HUDEP-2 (cell line): ENCODE data around the gene S100A4.
"Not testable (repeated sequence)": the region's sequence is repeated elsewhere in the genome, so short reads cannot be mapped to it uniquely, and the experiment has no call there.

Experiments
- DNase-seq, 76 experiments: peaks; one replicate each; lab custom pipeline; 2025; ENCODE audit not compliant: unreplicated experiment in 76 of 76; lab: John Stamatoyannopoulos, UW

The S100A4 gene

DNA sequence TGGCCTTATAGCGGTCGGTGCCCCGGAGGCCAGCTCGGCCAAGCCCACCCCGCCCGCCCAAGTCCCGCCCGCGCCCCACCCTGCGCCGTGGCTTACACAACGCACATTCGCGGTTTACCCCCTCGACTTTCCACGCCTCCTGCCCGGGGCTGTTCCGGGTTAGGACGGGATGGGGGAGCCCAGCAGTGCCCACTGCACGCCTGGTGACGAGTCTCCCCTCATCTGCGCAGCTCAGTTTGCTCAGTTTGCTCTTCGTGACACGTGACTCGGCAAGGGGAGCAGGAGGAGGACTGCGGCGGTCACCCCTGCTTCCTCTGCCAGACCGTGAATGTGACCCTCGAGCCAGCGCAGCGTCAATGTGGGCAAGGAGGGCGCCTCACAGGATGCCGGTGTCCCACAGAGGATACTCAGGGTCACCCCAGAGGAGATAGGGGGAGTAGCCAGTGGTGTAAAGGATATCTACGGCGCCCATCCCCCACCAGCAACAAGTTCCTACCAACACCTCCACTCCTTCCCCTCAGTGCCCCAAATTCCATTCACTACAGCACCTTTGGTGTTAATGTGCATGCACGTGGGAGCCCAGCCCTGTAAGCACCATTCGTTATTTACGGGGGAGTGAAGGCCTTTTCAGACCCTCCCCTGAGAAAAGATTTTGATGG, 9.5 kb downstream of the S100A4 start:
- DNase-seq: peak in 73 of 76 experiments; percentile 19 to 91 (median 77)

DNA sequence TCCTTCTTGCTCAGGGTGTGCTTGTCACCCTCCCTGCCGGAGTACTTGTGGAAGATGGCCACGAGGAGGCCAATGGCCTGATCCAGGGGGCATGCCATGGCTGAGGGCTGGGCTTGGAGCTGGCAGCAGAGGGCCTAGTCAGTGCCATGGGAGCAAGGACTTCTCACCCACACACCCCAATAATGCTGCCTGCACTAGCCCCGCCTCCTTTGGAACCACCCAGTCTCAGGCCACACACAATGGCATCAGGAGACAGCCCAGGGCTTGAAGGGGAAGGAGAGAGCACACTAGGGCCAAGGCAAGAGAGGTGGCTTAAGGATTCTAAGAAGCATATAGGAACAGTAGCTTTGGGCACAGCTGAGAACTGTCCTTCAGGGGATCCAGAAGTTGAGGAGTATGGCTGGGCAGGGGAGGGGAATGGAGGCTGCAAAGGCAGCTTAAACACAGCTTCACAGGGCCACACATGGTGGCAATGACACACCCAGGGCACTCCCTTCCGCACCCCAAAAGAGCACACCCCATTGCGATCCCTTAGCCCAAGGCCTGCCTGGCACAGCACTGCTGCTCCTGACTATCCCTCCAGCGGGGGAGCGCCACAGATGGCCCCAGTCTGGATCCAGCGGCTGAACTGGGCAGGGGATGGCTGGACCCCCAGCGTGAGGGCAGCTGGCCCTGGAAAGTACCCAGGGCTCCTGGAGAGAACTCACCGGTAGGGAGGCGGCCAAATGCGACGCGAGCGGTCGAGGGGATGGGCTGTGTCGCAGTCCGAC, 10.2 kb downstream of the S100A4 start, which contains the start of gene S100A6:
S100A6 (minus strand) TSS at position 750 of the 770 bp plus-strand sequence; CDS start at position 98, 652 bp downstream.
- DNase-seq: peak in 62 of 76 experiments; percentile 23 to 75 (median 54)

DNA sequence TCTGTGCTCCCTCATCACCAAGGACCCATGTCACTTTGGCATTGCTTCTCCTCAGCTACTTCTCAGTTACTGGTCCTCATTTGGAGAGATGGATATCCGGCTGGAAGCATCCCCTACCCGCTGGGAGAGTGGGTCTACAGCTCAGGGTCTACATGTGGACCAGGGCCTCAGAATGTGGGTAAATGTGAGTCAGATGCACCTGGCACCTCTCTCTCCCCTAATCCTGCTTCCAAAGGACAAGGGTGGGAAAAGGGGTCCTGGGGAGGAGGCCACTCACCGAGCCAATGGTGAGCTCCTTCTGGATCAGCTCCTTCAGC, 10.7 kb downstream of the S100A4 start:
- DNase-seq: no peak

DNA sequence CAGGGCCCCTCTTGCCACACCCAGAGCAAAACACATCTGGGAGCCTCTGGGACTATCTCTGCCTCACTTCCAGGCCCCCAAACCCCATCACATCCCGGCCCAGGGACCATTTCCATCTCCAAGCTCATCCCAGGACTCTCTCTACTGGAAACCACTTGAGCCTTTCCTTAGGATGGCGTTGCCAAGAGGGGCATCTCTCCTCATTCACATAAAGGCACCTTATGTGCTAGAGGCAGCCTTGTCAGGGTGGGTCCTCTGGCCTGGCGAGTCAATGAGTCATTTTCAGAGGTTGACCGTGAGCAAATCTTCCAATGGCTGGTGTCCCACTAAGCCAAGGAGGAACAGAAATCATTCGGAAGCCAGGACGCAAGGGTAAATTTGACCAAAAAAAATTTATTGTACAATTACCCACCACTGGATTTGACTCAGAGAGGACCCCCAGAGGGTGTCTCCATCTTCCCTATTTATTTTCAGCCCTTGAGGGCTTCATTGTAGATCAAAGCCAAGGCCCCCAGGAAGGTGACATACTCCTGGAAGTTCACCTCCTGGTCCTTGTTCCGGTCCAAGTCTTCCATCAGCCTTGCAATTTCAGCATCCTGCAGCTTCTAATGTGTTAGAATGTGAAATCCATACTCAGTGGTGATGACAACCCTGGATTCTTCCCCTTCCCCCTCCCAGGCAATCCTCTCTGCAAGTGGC, 11.2 kb downstream of the S100A4 start:
- peak in 9 of 76 experiments; percentile 18 to 71 (median 45) for DNase-seq

DNA sequence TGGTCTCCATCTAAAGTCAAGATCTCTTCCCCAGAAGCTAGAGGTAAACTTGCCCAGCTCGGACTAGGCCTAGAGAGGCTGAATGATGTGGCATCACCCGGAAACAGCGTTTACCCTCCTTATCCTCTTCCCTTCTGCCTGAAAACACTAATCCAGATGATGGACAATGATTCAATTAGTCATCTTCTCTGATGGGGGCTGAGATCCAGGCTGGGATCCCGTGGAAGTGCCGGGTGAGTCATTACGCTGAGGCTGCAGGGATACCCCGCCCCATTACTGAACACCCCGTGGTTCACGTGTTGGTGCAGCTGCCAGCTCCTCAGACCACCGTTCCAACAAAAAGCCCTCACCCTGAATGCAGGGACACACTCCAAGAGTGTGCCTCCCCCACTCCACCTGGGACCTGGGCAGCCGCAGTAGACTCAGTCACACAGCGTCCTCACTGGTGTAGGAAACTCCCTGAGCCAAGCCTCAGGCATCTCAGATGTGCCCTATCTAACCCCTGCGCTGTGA, 11.9 kb downstream of the S100A4 start:
- DNase-seq: peak in 48 of 76 experiments; percentile 23 to 77 (median 54)

DNA sequence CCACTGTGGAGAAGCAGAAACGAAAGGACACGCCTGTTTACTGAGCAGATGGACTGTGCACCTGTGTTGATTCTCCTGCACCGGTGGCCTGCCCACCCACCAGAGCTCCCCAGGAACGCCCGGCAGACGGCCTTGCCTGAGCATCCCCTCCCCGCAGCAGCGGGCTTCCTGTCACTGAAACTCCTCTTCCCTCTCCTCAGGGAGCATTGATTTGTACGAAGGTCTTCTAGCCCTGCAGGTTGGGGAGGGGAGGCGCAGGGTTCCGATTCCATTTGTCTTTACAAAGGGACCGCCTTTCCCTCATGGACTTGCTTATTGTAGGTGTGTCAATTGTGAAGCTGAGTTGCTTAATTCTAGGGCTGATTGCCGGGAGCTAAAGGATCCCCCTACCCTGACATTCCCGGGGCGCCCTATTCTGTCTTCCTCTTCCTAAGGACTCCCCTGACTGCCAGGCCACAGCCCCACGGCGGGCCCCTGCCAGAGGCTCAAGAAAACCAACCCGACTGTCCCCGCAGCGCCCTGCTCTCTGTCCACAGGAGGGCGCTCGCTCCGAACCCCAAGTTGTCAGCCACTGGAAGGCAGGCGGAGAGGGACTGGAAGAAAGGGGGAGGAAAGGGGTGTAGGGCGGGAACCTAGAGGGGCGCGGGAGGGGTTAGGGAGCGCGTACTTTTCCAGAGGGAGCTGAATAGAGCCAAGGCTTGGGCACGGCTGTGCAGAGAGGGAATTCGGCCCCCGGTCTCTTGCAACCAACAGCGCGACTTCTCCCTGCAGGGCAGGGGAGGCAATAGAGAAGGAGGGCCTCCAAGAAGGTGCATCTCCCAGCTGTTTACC, 12.6 kb downstream of the S100A4 start:
- peak in 74 of 76 experiments; percentile 19 to 90 (median 78) for DNase-seq

DNA sequence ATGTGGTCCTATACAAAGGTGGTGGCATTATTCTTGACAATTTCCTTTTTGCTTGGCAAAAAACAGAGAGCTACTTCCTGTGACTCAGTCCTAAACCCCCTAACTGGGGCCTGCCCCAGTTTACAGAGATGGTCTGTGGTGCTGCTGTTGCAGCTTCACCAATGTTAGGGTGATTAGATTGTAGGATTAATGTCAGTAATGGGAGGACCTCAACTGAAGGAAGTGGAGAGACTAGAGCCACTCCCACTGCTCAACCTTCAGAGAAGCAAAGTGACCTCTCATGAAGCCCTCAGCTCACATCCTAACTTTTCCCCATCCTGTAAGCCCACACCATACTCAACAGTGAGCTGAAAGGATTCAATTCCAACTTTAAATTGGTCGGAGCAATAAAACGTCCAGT, 13.4 kb downstream of the S100A4 start:
- peak in 57 of 76 experiments; percentile 20 to 84 (median 52) for DNase-seq

DNA sequence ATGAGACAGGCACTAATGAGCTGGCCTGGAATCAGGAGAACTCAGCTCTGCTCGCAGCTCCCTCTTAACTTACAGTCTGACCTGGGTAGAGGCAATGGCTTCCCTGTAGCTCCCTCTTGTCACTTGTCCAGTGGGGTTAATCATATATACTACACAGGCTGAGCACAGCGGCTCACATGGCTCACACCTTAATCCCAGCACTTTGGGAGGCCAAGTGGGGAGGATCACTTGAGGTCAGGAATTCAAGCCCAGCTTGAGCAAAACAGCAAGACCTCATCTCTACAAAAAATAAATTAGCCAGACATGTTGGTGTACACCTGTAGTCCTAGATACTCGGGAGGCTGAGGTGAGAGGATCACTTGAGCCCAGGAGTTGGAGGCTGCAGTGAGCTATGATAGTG, 14.0 kb downstream of the S100A4 start:
- peak in 1 of 76 experiments; percentile 0 for DNase-seq

DNA sequence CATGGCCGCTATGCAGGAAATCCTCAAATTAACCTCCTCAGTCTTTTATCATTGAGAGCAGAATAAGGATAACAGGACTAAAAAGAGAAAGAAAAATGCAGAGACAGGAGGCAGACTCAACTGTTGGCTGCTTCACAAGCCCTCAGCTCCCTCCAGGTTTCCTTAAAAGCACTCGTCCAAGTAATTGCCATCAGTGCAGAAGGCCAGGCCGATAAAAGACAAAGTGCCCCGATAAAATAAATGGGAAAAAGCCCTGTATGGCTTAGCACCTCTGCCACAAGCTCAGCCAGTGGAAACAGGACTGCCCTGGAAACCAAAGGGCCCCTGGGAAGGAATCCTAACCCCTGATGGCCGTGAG, 17.9 kb downstream of the S100A4 start:
- no peak for DNase-seq

DNA sequence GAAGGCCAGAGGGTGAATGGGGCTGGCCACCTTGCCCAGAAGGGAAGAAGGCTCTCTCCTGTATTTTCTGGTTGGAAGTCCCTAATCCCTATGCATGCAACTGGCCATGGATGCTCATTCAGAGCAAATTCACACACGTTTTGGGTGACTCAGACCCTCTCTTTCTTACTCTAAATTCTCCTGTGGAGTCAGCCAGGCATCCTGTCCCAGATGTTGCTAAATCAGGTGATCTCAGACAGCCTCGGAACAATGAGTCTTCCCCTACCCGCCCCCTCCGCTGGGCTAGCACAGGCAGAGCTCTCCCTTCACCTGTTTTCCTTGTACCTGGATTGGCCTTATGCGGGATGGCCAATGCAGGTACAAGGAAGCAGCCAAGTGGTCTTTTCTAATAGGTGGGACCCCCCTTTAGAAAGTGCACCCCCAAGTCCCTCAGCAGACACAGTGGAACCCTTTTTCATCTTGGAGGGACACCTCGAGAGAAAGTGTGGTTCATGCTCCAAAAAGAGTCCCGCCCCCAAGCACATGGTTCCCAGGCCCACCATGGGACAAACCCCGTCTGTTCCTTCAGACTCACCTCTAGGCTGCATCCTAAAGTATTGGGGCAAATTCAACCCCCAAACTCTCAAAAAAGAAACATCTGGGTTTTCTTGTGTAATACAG, 18.5 kb downstream of the S100A4 start:
- DNase-seq: peak in 2 of 76 experiments; percentile 37 to 48

DNA sequence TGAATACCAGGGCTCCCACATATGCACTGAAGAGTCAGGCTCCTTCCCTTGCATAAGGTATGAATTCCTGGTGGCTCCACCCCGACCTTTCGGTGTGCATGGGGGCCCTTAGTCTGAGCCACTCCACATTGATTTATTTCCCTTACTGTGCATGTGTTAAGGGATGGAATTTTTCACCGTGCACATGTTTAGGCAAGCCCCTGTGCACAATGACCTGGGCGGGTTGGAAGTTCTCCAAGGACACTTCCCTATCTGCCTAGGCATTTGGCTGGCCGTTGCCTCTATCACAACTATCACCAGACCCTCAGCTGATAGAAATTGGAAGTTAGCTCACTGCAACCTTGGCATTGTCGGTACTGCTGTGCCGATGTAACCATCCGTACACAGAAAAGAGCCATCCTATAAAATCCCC, 19.5 kb downstream of the S100A4 start:
- peak in 74 of 76 experiments; percentile 39 to 96 (median 85) for DNase-seq

DNA sequence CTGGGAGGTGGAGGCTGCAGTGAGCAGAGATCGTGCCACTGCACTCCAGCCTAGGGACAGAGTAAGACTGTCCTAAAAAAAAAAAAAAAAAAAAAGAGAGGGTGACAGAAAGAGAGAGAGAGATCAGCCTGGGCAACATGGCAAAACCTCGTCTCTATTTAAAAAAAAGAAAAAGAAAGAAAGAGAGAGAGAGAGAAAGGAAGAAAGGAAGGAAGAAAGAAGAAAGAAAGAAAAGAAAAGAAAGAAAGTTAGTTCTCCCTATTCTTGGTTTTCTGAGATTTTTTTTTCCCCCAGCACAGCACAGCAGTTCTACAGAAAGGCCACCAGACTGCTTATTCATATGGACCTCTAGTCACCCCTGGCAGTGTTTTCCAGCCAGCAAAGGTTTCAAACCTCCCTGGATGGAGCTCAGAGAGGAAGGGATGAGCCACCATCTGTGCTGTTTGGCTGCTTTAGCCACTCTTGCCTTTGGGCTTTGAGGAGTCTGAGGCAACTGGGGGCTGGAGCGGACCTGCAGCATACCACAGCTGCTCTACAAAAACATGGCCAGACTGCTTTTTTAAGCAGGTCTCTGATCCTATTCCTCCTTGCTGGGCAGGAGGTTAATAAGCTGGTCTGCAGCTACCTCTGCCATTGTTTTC, 20.4 kb downstream of the S100A4 start:
- DNase-seq: peak in 5 of 76 experiments; percentile 10 to 40 (median 26)

DNA sequence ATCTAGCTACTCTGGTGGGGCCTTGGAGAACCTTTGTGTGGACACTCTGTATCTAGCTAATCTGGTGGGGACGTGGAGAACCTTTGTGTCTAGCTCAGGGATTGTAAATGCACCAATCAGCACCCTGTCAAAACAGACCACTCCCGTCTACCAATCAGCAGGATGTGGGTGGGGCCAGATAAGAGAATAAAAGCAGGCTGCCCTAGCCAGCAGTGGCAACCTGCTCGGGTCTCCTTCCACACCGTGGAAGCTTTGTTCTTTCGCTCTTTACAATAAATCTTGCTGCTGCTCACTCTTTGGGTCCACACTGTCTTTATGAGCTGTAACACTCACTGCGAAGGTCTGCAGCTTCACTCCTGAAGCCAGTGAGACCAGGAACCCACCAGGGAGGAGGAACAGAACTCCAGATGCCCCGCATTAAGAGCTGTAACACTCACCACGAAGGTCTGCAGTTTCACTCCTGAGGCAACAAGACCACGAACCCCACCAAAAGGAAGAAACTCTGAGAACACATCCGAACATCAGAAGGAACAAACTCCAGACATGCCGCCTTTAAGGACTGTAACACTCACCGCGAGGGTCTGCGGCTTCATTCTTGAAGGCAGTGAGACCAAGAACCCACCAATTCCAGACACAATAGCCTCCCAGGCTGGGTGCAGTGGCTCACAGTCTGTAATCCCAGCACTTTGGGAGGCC, 23.1 kb downstream of the S100A4 start:
- DNase-seq: peak in 5 of 76 experiments; percentile 10 to 24 (median 13)

DNA sequence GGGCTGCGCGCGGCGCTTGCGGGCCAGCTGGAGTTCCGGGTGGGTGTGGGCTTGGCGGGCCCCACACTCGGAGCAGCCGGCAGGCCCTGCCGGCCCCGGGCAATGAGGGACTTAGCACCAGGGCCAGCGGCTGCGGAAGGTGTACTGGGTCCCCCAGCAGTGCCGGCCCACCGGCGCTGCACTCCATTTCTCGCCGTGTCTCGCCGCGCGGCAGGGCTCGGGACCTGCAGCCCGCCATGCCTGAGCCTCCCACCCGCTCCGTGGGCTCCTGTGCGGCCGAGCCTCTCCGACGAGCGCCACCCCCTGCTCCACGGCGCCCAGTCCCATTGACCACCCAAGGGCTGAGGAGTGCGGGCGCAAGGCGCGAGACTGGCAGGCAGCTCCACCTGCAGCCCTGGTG, 23.8 kb downstream of the S100A4 start:
- not testable (repeated sequence) for DNase-seq

DNA sequence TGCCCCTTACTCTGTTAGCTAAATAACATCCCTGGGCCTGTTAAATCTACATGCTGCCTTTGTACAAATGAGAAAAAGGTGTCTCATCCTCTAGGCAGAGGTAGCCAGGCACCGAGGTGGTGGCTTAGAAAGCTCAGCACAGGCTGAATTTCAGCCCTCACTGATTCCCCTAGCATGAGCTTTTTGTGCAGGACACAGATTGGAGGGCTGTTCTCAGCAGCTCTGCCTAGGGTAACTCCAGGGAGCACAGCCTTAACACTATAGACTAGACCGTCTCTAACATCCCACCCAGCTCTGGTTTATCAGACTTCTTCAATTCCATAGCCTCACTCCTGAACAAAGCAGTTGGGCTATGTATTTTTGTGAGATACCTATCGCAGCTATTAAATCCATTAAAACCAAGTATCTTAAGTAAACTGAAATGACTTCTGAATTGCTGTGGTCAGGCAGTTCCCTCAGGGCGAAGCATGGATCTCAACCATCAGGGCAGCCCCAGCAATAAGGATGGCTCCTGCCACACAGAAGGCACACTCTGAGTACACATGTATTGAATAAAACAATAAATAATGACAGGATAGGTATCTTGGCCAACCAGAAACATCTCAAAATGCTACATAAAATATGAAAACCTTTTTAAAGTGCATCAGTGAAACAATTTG, 24.7 kb downstream of the S100A4 start:
- peak in 1 of 76 experiments; percentile 1 for DNase-seq

DNA sequence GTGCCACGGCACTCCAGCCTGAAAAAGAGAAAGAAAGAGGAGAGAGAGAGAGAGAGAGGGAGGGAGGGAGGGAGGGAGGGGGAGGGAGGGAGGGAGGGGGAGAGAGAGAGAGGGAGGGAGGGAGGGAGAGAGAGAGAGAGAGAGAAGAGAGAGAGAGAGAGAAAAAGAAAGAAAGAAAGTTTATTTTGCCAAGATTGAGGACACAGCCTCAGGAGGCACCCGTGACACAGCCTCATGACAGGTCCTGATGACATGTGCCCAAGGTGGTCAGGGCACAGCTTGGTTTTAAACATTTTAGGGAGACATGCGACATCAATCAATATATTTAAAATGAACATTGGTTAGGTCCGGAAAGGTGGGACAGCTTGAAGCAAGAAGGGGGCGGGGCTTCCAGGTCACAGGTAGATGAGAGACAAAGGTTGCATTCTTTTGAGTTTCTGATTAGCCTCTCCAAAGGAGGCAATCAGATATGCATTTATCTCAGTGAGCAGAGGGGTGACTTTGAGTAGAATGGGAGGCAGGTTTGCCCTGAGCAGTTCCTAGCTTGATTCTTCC, 25.4 kb downstream of the S100A4 start:
- peak in 1 of 76 experiments; percentile 15 for DNase-seq

DNA sequence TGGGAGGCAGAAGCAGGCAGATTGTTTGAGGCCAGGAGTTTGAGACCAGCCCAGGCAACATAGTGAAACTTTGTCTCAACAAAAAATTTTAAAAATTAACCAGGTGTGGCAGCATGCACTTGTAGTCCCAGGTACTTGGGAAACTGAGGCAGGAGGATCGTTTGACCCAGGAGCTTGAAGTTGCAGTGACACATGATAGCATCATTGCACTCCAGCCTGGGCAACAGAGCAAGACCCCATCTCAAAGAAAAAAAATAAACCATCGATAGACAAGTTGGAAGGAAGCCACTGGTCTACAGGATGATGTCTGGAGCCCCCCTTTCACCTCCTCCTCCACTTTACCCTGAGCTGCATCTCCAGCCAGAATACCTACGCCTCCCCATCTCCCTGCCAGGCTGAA, 26.4 kb downstream of the S100A4 start:
- DNase-seq: no peak
